ENCODE measurements around the gene ACE. TPM values are rescaled to one million over a fixed set of nuclear protein-coding genes. Genes with fewer than 3 reads are reported as not detected.
A peak's percentile ranks its signal among the peaks of the same experiment; 100 is the strongest.

ACE gene
- total RNA-seq, 1 donor from 2014 or later = 2.6 TPM

GRCh38 chr17:63474174-63474573, 2.7 kb upstream of the ACE start:
- Mint-ChIP-seq H3K36me3 (no peaks in the 10 kb centered on the region), H3K9me3 (no peaks in the 10 kb centered on the region), H3K27me3 (ENCODE audit: low read depth) (peaks cover 50% of the 10 kb centered on the region), H3K27ac (no peak overlapping the region), H3K4me3 (no peak overlapping the region), H3K4me1 (peaks cover 25% of the 10 kb centered on the region)
- no peak for DNase-seq (ENCODE audit: low spot score in 2 of 2, unreplicated experiment in 2 of 2)
- no peak for TF ChIP-seq CTCF (IDR thresholded peaks at IDR 0.05; ENCODE audit: unreplicated experiment)

- Mint-ChIP-seq H3K27ac (no peak overlapping the region), H3K27me3 (ENCODE audit: low read depth) (peaks cover 53% of the 10 kb centered on the region), H3K9me3 (no peaks in the 10 kb centered on the region), H3K4me3 (peak overlapping the region; percentile 40), H3K36me3 (no peaks in the 10 kb centered on the region), H3K4me1 (peaks cover 25% of the 10 kb centered on the region)
- DNase-seq (ENCODE audit: low spot score in 2 of 2, unreplicated experiment in 2 of 2) = no peak
- TF ChIP-seq CTCF (IDR thresholded peaks at IDR 0.05; ENCODE audit: unreplicated experiment) = no peak
Measured at GRCh38 chr17:63474586-63475460, 2.0 kb upstream of the ACE start.

GRCh38 chr17:63475491-63476412, 1.1 kb upstream of the ACE start:
- Mint-ChIP-seq H3K4me3 (peak overlapping the region; percentile 59), H3K36me3 (no peaks in the 10 kb centered on the region), H3K4me1 (peaks cover 21% of the 10 kb centered on the region), H3K27me3 (ENCODE audit: low read depth) (peaks cover 49% of the 10 kb centered on the region), H3K27ac (no peak overlapping the region), H3K9me3 (no peaks in the 10 kb centered on the region)
- no peak for DNase-seq (ENCODE audit: low spot score in 2 of 2, unreplicated experiment in 2 of 2)
- TF ChIP-seq CTCF (IDR thresholded peaks at IDR 0.05; ENCODE audit: unreplicated experiment) = no peak

- no peaks in the 10 kb centered on the region for H3K9me3 Mint-ChIP-seq
- TF ChIP-seq CTCF (IDR thresholded peaks at IDR 0.05; ENCODE audit: unreplicated experiment) = no peak
- H3K4me3 Mint-ChIP-seq = peak overlapping the region; percentile 59
- no peak overlapping the region for H3K27ac Mint-ChIP-seq
- H3K36me3 Mint-ChIP-seq = no peaks in the 10 kb centered on the region
- peaks cover 21% of the 10 kb centered on the region for H3K4me1 Mint-ChIP-seq
- peaks cover 47% of the 10 kb centered on the region for H3K27me3 Mint-ChIP-seq (ENCODE audit: low read depth)
- DNase-seq (ENCODE audit: low spot score in 2 of 2, unreplicated experiment in 2 of 2) = peak in 1 of 2 experiments; percentile 54
Measured at GRCh38 chr17:63476459-63476853, 405 bp upstream of the ACE start.

GRCh38 chr17:63477480-63478440, 899 bp downstream of the ACE start:
- no peak for DNase-seq (ENCODE audit: low spot score in 2 of 2, unreplicated experiment in 2 of 2)

More at GRCh38 chr17:63477480-63478440, 899 bp downstream of the ACE start:
- Mint-ChIP-seq H3K36me3 (no peaks in the 10 kb centered on the region), H3K27ac (no peak overlapping the region), H3K4me3 (peak overlapping the region; percentile 79), H3K9me3 (no peaks in the 10 kb centered on the region), H3K27me3 (ENCODE audit: low read depth) (peaks cover 40% of the 10 kb centered on the region), H3K4me1 (peaks cover 21% of the 10 kb centered on the region)
- no peak for TF ChIP-seq CTCF (IDR thresholded peaks at IDR 0.05; ENCODE audit: unreplicated experiment)

Measured in mesothelial cell of epicardium (in vitro differentiated cells).